HL-60/S4 treated with retinoic acid at 250 ng/mL for 4 days and 3 days (cell line): Measurements from ENCODE around the gene RBM20.

Experiments
- in situ Hi-C: fragments of 300-500 bp; cut with MboI; formaldehyde crosslinking; loops from 2 replicates; pipeline ENCODE4 v1.7.0; 2022; ENCODE audit warnings: low sequenced_read_pairs

The RBM20 gene

GRCh38 chr10:110844617-110844881, 200.4 kb downstream of the RBM20 start:
- in situ Hi-C loops = no loop called here

GRCh38 chr10:110845192-110845755, 201.1 kb downstream of the RBM20 start:
- in situ Hi-C loops = no loop called here

- in situ Hi-C loops = no loop called here
These were observed 201.9 kb downstream of the RBM20 start for GRCh38 chr10:110845756-110846620.

GRCh38 chr10:110847374-110847773, 203.2 kb downstream of the RBM20 start:
- in situ Hi-C loops = no loop called here

- in situ Hi-C loops = no loop called here
These were observed 204.0 kb downstream of the RBM20 start for GRCh38 chr10:110848106-110848505.

GRCh38 chr10:110850099-110850498, 206.0 kb downstream of the RBM20 start:
- in situ Hi-C loops = loop anchor here (25.0 kb wide), 1 partner anchor 538 kb away; the partner anchor contains the start of gene SMNDC1

- in situ Hi-C loops = loop anchor here (25.0 kb wide), 1 partner anchor 539 kb away; the partner anchor contains the start of gene SMNDC1
These were observed 207.0 kb downstream of the RBM20 start for GRCh38 chr10:110851020-110851612.

- in situ Hi-C loops = loop anchor here (25.0 kb wide), 1 partner anchor 540 kb away; the partner anchor contains the start of gene SMNDC1
These were observed 208.2 kb downstream of the RBM20 start for GRCh38 chr10:110852255-110852896.

- in situ Hi-C loops = loop anchor here (25.0 kb wide), 1 partner anchor 541 kb away; the partner anchor contains the start of gene SMNDC1
These were observed 208.8 kb downstream of the RBM20 start for GRCh38 chr10:110852947-110853346.

GRCh38 chr10:110853921-110854605, 209.9 kb downstream of the RBM20 start:
- in situ Hi-C loops = loop anchor here (25.0 kb wide), 1 partner anchor 542 kb away; the partner anchor contains the start of gene SMNDC1

- in situ Hi-C loops = loop anchor here (25.0 kb wide), 1 partner anchor 545 kb away; the partner anchor contains the start of gene SMNDC1
These were observed 213.4 kb downstream of the RBM20 start for GRCh38 chr10:110857265-110858171.

GRCh38 chr10:110858297-110858934, 214.3 kb downstream of the RBM20 start:
- in situ Hi-C loops = loop anchor here (25.0 kb wide), 1 partner anchor 546 kb away; the partner anchor contains the start of gene SMNDC1

- in situ Hi-C loops = loop anchor here (25.0 kb wide), 1 partner anchor 547 kb away; the partner anchor contains the start of gene SMNDC1
These were observed 215.3 kb downstream of the RBM20 start for GRCh38 chr10:110859206-110859972.

- in situ Hi-C loops = loop anchor here (25.0 kb wide), 1 partner anchor 548 kb away; the partner anchor contains the start of gene SMNDC1
These were observed 215.8 kb downstream of the RBM20 start for GRCh38 chr10:110859973-110860376.

GRCh38 chr10:110860576-110861241, 216.6 kb downstream of the RBM20 start:
- in situ Hi-C loops = loop anchor here (25.0 kb wide), 1 partner anchor 548 kb away; the partner anchor contains the start of gene SMNDC1

GRCh38 chr10:110861476-110861875, 217.3 kb downstream of the RBM20 start:
- in situ Hi-C loops = loop anchor here (25.0 kb wide), 1 partner anchor 549 kb away; the partner anchor contains the start of gene SMNDC1

GRCh38 chr10:110861930-110862649, 218.0 kb downstream of the RBM20 start:
- in situ Hi-C loops = loop anchor here (25.0 kb wide), 1 partner anchor 550 kb away; the partner anchor contains the start of gene SMNDC1
